SK-N-SH treated with all-trans-retinoic acid at 6 μM for 48 hours (cell line): ENCODE data around the gene SAP30L.

ENCODE experiments used
- ATAC-seq: fragments of 200-7000 bp; cut with Tn5 transposase; 3 replicates; pipeline ENCODE4 v1.9.1; 2020; ENCODE audit warnings: mild to moderate bottlenecking, moderate library complexity
- BACH2 ChIP-seq: fragments of 250-450 bp; sonication (Bioruptor Pico); IDR thresholded peaks from 2 replicates; pipeline ENCODE4 v1.9.0; 2021; ENCODE audit warnings: mild to moderate bottlenecking, borderline replicate concordance
- CSDC2 ChIP-seq: fragments of 250-450 bp; sonication (Bioruptor Pico); IDR thresholded peaks from 2 replicates; pipeline ENCODE4 v1.5.0; 2020; ENCODE audit warnings: mild to moderate bottlenecking, moderate library complexity
- GLIS3 ChIP-seq: fragments of 250-450 bp; sonication (Bioruptor Pico); IDR thresholded peaks from 2 replicates; pipeline ENCODE4 v1.5.0; 2020; ENCODE audit warnings: mild to moderate bottlenecking, moderate library complexity
- ISL1 ChIP-seq: fragments of 250-450 bp; sonication (Bioruptor Pico); IDR thresholded peaks from 2 replicates; pipeline ENCODE4 v2.1.2; 2022; ENCODE audit warnings: mild to moderate bottlenecking, moderate library complexity
- OSR1 ChIP-seq: fragments of 250-450 bp; sonication (Bioruptor Pico); IDR thresholded peaks from 2 replicates; pipeline ENCODE4 v1.8.0; 2022; ENCODE audit warnings: moderate library complexity, mild to moderate bottlenecking, inconsistent platforms
- PPARA ChIP-seq: fragments of 250-450 bp; sonication (Bioruptor Pico); IDR thresholded peaks from 2 replicates; pipeline ENCODE4 v1.5.0; 2020; ENCODE audit warnings: mild to moderate bottlenecking, borderline replicate concordance
- RARB ChIP-seq: fragments of 250-450 bp; sonication (Bioruptor Pico); IDR thresholded peaks from 2 replicates; pipeline ENCODE4 v1.8.0; 2021; ENCODE audit warnings: mild to moderate bottlenecking, moderate library complexity
- SNAI2 ChIP-seq: fragments of 250-450 bp; sonication (Bioruptor Pico); IDR thresholded peaks from 2 replicates; pipeline ENCODE4 v1.5.0; 2020; ENCODE audit warnings: mild to moderate bottlenecking, moderate library complexity
- TOX ChIP-seq: fragments of 250-450 bp; sonication (Bioruptor Pico); IDR thresholded peaks from 2 replicates; pipeline ENCODE4 v1.8.0; 2021; ENCODE audit warnings: mild to moderate bottlenecking, moderate library complexity, borderline replicate concordance
- ZC3H10 ChIP-seq: fragments of 250-450 bp; sonication (Bioruptor Pico); IDR thresholded peaks from 2 replicates; pipeline ENCODE4 v1.5.1; 2021; ENCODE audit warnings: mild to moderate bottlenecking, moderate library complexity
- ZFP3 ChIP-seq: fragments of 250-450 bp; sonication (Bioruptor Pico); IDR thresholded peaks from 2 replicates; pipeline ENCODE4 v1.5.0; 2020; ENCODE audit warnings: mild to moderate bottlenecking, moderate library complexity
- ZFP30 ChIP-seq: fragments of 450-650 bp; formaldehyde crosslinking; IDR thresholded peaks from 2 replicates; pipeline ENCODE4 v1.5.0; 2022; ENCODE audit warnings: mild to moderate bottlenecking, moderate library complexity
- ZNF565 ChIP-seq: fragments of 450-650 bp; formaldehyde crosslinking; conservative IDR thresholded peaks from 2 replicates; pipeline ENCODE4 v1.5.0; 2020; ENCODE audit warnings: low read depth, mild to moderate bottlenecking, moderate library complexity
- ZNF70 ChIP-seq: fragments of 450-650 bp; formaldehyde crosslinking; IDR thresholded peaks from 2 replicates; pipeline ENCODE4 v1.5.0; 2020; ENCODE audit warnings: mild to moderate bottlenecking, moderate library complexity
- ZNF8 ChIP-seq: fragments of 450-650 bp; formaldehyde crosslinking; IDR thresholded peaks from 2 replicates; pipeline ENCODE4 v1.5.0; 2020; ENCODE audit warnings: mild to moderate bottlenecking, moderate library complexity
- TF ChIP-seq, protein P1 (sequence below): fragments of 250-450 bp; sonication (Bioruptor Pico); IDR thresholded peaks from 2 replicates; pipeline ENCODE4 v1.5.1; 2021; ENCODE audit warnings: mild to moderate bottlenecking, moderate library complexity
- TF ChIP-seq, protein P2 (sequence below): fragments of 250-450 bp; sonication (Bioruptor Pico); IDR thresholded peaks from 2 replicates; pipeline ENCODE4 v1.8.0; 2021; ENCODE audit warnings: low read depth, mild to moderate bottlenecking, moderate library complexity, borderline replicate concordance
- TF ChIP-seq, protein P3 (sequence below): fragments of 250-450 bp; sonication (Bioruptor Pico); IDR thresholded peaks from 2 replicates; pipeline ENCODE4 v1.8.0; 2020; ENCODE audit warnings: mild to moderate bottlenecking, moderate library complexity, borderline replicate concordance
- TF ChIP-seq, protein P4 (sequence below): fragments of 250-450 bp; sonication (Bioruptor Pico); IDR thresholded peaks from 2 replicates; pipeline ENCODE4 v1.5.0; 2020; ENCODE audit warnings: mild to moderate bottlenecking, moderate library complexity
- TF ChIP-seq, protein P5 (sequence below): fragments of 250-450 bp; sonication (Bioruptor Pico); IDR thresholded peaks from 2 replicates; pipeline ENCODE4 v1.5.1; 2020; ENCODE audit warnings: low read depth, mild to moderate bottlenecking, moderate library complexity

The SAP30L gene

DNA sequence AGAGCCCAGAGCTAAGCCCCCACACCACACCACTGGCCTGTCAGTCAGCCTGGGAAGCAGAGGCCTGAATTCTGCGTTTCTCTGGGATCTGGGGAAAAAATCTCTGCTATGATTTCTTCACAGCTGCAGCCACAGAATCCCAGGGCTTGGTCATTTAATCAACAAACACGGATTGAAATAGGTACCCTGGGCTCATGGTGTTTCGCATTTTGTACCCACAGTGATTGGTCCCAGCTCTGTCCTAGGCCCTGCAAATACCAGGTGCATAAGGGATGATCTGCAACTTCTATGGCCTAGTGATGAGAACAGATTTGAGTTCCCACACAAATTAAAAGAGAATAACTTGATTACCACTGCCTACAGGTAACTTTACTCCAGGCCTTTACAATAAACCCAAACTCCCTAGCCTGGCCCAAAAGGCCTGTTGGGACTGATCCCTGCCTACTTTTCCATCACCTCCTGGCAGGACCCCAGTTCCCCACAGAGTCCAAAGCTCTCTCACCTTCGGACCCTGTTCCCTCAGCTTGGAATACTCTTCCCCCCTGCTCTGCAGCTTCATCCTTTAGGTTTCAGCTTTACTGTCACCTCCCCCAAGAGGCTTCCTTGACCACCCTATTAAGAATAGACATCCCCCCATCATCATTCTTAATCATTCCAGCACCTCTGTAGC is 14.7 kb upstream of the SAP30L start:
- TF ChIP-seq GLIS3 (CRISPR knock-in tag) (no peak), TOX (CRISPR knock-in tag) (no peak), ZFP30 (CRISPR knock-in tag) (no peak), RARB (no peak), BACH2 (CRISPR knock-in tag) (no peak), ZNF565 (CRISPR knock-in tag) (no peak), OSR1 (no peak), ZNF8 (CRISPR knock-in tag) (no peak), ZNF70 (CRISPR knock-in tag) (no peak), SNAI2 (CRISPR knock-in tag) (no peak), ZFP3 (CRISPR knock-in tag) (no peak), PPARA (CRISPR knock-in tag) (no peak)
- TF ChIP-seq, protein P1, sequence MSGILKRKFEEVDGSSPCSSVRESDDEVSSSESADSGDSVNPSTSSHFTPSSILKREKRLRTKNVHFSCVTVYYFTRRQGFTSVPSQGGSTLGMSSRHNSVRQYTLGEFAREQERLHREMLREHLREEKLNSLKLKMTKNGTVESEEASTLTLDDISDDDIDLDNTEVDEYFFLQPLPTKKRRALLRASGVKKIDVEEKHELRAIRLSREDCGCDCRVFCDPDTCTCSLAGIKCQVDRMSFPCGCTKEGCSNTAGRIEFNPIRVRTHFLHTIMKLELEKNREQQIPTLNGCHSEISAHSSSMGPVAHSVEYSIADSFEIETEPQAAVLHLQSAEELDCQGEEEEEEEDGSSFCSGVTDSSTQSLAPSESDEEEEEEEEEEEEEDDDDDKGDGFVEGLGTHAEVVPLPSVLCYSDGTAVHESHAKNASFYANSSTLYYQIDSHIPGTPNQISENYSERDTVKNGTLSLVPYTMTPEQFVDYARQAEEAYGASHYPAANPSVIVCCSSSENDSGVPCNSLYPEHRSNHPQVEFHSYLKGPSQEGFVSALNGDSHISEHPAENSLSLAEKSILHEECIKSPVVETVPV (CRISPR knock-in tag), result no peak
- TF ChIP-seq, protein P2, sequence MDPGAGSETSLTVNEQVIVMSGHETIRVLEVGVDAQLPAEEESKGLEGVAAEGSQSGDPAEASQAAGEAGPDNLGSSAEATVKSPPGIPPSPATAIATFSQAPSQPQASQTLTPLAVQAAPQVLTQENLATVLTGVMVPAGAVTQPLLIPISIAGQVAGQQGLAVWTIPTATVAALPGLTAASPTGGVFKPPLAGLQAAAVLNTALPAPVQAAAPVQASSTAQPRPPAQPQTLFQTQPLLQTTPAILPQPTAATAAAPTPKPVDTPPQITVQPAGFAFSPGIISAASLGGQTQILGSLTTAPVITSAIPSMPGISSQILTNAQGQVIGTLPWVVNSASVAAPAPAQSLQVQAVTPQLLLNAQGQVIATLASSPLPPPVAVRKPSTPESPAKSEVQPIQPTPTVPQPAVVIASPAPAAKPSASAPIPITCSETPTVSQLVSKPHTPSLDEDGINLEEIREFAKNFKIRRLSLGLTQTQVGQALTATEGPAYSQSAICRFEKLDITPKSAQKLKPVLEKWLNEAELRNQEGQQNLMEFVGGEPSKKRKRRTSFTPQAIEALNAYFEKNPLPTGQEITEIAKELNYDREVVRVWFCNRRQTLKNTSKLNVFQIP (CRISPR knock-in tag), result no peak
- TF ChIP-seq, protein P3, sequence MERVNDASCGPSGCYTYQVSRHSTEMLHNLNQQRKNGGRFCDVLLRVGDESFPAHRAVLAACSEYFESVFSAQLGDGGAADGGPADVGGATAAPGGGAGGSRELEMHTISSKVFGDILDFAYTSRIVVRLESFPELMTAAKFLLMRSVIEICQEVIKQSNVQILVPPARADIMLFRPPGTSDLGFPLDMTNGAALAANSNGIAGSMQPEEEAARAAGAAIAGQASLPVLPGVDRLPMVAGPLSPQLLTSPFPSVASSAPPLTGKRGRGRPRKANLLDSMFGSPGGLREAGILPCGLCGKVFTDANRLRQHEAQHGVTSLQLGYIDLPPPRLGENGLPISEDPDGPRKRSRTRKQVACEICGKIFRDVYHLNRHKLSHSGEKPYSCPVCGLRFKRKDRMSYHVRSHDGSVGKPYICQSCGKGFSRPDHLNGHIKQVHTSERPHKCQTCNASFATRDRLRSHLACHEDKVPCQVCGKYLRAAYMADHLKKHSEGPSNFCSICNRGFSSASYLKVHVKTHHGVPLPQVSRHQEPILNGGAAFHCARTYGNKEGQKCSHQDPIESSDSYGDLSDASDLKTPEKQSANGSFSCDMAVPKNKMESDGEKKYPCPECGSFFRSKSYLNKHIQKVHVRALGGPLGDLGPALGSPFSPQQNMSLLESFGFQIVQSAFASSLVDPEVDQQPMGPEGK (CRISPR knock-in tag), result no peak
- TF ChIP-seq, protein P4, sequence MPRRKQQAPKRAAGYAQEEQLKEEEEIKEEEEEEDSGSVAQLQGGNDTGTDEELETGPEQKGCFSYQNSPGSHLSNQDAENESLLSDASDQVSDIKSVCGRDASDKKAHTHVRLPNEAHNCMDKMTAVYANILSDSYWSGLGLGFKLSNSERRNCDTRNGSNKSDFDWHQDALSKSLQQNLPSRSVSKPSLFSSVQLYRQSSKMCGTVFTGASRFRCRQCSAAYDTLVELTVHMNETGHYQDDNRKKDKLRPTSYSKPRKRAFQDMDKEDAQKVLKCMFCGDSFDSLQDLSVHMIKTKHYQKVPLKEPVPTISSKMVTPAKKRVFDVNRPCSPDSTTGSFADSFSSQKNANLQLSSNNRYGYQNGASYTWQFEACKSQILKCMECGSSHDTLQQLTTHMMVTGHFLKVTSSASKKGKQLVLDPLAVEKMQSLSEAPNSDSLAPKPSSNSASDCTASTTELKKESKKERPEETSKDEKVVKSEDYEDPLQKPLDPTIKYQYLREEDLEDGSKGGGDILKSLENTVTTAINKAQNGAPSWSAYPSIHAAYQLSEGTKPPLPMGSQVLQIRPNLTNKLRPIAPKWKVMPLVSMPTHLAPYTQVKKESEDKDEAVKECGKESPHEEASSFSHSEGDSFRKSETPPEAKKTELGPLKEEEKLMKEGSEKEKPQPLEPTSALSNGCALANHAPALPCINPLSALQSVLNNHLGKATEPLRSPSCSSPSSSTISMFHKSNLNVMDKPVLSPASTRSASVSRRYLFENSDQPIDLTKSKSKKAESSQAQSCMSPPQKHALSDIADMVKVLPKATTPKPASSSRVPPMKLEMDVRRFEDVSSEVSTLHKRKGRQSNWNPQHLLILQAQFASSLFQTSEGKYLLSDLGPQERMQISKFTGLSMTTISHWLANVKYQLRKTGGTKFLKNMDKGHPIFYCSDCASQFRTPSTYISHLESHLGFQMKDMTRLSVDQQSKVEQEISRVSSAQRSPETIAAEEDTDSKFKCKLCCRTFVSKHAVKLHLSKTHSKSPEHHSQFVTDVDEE (CRISPR knock-in tag), result no peak
- ATAC-seq, result no peak

DNA sequence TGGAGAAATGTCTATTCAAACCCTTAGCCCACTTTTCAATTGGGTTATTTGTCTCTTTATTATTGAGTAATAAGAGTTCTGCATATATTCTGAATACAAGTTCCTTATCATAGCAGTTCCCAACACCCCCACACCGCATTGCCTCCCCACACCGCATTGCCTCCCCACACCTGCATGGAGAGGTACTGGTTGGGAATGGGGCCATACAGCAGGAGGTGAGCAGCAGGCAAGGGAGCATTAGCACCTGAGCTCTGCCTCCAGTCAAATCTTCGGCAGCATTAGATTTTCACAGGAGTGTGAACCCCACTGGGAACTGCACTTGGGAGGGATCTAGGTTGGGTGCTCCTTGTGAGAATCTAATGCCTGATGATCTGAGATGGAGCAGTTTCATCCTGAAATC is 10.6 kb upstream of the SAP30L start:
- TF ChIP-seq ZNF565 (CRISPR knock-in tag), result no peak
- TF ChIP-seq ZFP30 (CRISPR knock-in tag), result no peak
- TF ChIP-seq, protein P1 (CRISPR knock-in tag), result no peak
- no peak for ATAC-seq

DNA sequence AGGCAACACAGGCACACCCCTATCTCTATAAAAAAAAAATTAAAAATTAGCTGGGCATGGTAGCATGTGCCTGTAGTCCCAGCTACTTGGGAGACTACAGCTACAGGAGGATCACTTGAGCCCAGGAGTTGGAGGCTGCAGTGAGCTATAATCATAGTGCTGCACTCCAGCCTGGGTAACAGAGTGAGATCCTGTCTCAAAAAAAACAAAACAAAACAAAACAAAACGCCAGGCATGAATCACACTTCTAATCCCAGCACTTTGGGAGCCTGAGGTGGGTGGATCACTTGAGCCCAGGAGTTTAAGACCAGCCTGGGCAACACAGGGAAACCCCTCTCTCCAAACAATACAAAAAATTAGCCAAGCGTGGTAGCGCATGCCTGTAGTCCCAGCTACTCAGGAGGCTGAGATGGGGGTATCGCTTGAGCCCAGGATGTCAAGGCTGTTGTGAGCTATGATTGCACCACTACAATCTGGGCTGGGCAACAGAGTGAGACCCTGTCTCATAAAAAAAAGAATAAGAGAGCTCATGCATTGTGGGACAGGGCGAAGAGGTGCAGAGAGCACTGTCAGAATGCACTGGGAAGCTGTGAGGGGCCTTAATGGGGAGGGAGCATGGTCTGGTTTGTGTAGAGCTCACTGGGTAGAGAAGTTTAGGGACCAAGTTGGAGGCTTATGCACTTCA is 8.4 kb upstream of the SAP30L start:
- no peak for ATAC-seq
- TF ChIP-seq OSR1, result no peak
- no peak for TF ChIP-seq ZFP30 (CRISPR knock-in tag)
- no peak for TF ChIP-seq ISL1
- TF ChIP-seq, protein P4 (CRISPR knock-in tag), result no peak
- no peak for TF ChIP-seq ZNF565 (CRISPR knock-in tag)
- TF ChIP-seq, protein P5, sequence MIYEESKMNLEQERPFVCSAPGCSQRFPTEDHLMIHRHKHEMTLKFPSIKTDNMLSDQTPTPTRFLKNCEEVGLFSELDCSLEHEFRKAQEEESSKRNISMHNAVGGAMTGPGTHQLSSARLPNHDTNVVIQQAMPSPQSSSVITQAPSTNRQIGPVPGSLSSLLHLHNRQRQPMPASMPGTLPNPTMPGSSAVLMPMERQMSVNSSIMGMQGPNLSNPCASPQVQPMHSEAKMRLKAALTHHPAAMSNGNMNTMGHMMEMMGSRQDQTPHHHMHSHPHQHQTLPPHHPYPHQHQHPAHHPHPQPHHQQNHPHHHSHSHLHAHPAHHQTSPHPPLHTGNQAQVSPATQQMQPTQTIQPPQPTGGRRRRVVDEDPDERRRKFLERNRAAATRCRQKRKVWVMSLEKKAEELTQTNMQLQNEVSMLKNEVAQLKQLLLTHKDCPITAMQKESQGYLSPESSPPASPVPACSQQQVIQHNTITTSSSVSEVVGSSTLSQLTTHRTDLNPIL (CRISPR knock-in tag), result no peak
- TF ChIP-seq CSDC2 (CRISPR knock-in tag), result no peak
- TF ChIP-seq ZFP3 (CRISPR knock-in tag), result no peak
- TF ChIP-seq TOX (CRISPR knock-in tag), result no peak
- no peak for TF ChIP-seq ZC3H10 (CRISPR knock-in tag)
- no peak for TF ChIP-seq RARB
- TF ChIP-seq, protein P3 (CRISPR knock-in tag), result no peak
